Renal cortical epithelial cell (primary cell): Measurements from ENCODE around the gene EYS. TPM values are rescaled to one million over a fixed set of nuclear protein-coding genes. Genes with fewer than 3 reads are reported as not detected.

ENCODE experiments used
- DNase-seq: peaks from one replicate; pipeline ENCODE4 v3.0.0-alpha.2; 2011; ENCODE audit warnings: low read depth
- total RNA-seq: library from RNA; depleted of rRNA; stranded (reverse); fragments of >200 nt; gene quantifications from 2 replicates; pipeline ENCODE4 v1.2.3, GENCODE V29; 2014

The EYS gene
- total RNA-seq, 1 donor from 2014 or later = 0.10 TPM

- no peak for DNase-seq
Observed at GRCh38 chr6:64143101-64143500, 1563.9 kb downstream of the EYS start.

- DNase-seq = no peak
Observed at GRCh38 chr6:64141680-64142079, 1565.3 kb downstream of the EYS start.

GRCh38 chr6:64128301-64129024 is 1578.6 kb downstream of the EYS start:
- DNase-seq = no peak

- no peak for DNase-seq
Observed at GRCh38 chr6:64123761-64124633, 1583.0 kb downstream of the EYS start.

- DNase-seq = no peak
Observed at GRCh38 chr6:64122712-64123375, 1584.2 kb downstream of the EYS start.

GRCh38 chr6:64121011-64121565 is 1585.9 kb downstream of the EYS start:
- DNase-seq = no peak

GRCh38 chr6:64113704-64114103 is 1593.3 kb downstream of the EYS start:
- no peak for DNase-seq

GRCh38 chr6:64104051-64104450 is 1603.0 kb downstream of the EYS start:
- DNase-seq = no peak

GRCh38 chr6:64103480-64103879 is 1603.5 kb downstream of the EYS start:
- DNase-seq = no peak

- DNase-seq = no peak
Observed at GRCh38 chr6:64100702-64101303, 1606.2 kb downstream of the EYS start.

- DNase-seq = no peak
Observed at GRCh38 chr6:64090352-64090751, 1616.7 kb downstream of the EYS start.

GRCh38 chr6:64085126-64085525 is 1621.9 kb downstream of the EYS start:
- DNase-seq = no peak

- DNase-seq = no peak
Observed at GRCh38 chr6:64084185-64084663, 1622.8 kb downstream of the EYS start.

GRCh38 chr6:64083261-64083660 is 1623.8 kb downstream of the EYS start:
- DNase-seq = no peak

GRCh38 chr6:64081453-64081852 is 1625.6 kb downstream of the EYS start:
- no peak for DNase-seq

GRCh38 chr6:64074981-64075380 is 1632.0 kb downstream of the EYS start:
- no peak for DNase-seq

GRCh38 chr6:64072686-64073085 is 1634.3 kb downstream of the EYS start:
- no peak for DNase-seq

- DNase-seq = no peak
Observed at GRCh38 chr6:64064919-64065318, 1642.1 kb downstream of the EYS start.

GRCh38 chr6:64062960-64063683 is 1643.9 kb downstream of the EYS start:
- DNase-seq = no peak

- no peak for DNase-seq
Observed at GRCh38 chr6:64054861-64055260, 1652.2 kb downstream of the EYS start.

GRCh38 chr6:64050590-64050989 is 1656.4 kb downstream of the EYS start:
- DNase-seq = no peak
